Calu3 (cell line): ENCODE data around the gene POU6F1. TPM values are rescaled to one million over a fixed set of nuclear protein-coding genes. Genes with fewer than 3 reads are reported as not detected.

Experiments
- BruUV-seq: library from RNA; stranded (reverse); fragments of 400-500 nt; replicated peaks from 2 replicates; lab custom pipeline; 2021; lab: Mats Ljungman, UMichigan
- CTCF ChIA-PET: fragments of 300-600 bp; sonication (Branson Sonifier 250); formaldehyde crosslinking; loops from one replicate; lab custom pipeline; 2022; ENCODE audit warnings: antibody characterized with exemption; lab: Charles Lee
- DNase-seq: peaks from one replicate; pipeline ENCODE4 v3.0.0; 2022
- H3K27ac Mint-ChIP-seq: one replicate; pipeline ENCODE4 v1.8.0; 2022; ENCODE audit warnings: mixed read lengths; ENCODE audit not compliant: unreplicated experiment
- H3K27me3 Mint-ChIP-seq: one replicate; pipeline ENCODE4 v1.8.0; 2022; ENCODE audit warnings: mixed read lengths; ENCODE audit not compliant: unreplicated experiment
- H3K36me3 Mint-ChIP-seq: one replicate; pipeline ENCODE4 v1.8.0; 2022; ENCODE audit warnings: mild to moderate bottlenecking, moderate library complexity, mixed read lengths; ENCODE audit not compliant: insufficient read depth, unreplicated experiment
- H3K4me1 Mint-ChIP-seq: one replicate; pipeline ENCODE4 v1.8.0; 2022; ENCODE audit warnings: mild to moderate bottlenecking, low read depth, mixed read lengths; ENCODE audit not compliant: unreplicated experiment
- H3K4me3 Mint-ChIP-seq: one replicate; pipeline ENCODE4 v1.8.0; 2022; ENCODE audit warnings: mild to moderate bottlenecking, low read depth, moderate library complexity, mixed read lengths; ENCODE audit not compliant: unreplicated experiment
- H3K9me3 Mint-ChIP-seq: one replicate; pipeline ENCODE4 v1.8.0; 2022; ENCODE audit warnings: low read depth, mixed read lengths; ENCODE audit not compliant: unreplicated experiment
- CTCF ChIP-seq: fragments of 200-600 bp; IDR thresholded peaks from one replicate; pipeline ENCODE4 v1.8.0; 2022; ENCODE audit warnings: antibody characterized with exemption; ENCODE audit not compliant: unreplicated experiment
- intact Hi-C: fragments of 100-400 bp; cut with micrococcal nuclease; formaldehyde crosslinking; loops from one replicate; pipeline ENCODE4 v1.10.0; 2022; ENCODE audit not compliant: unreplicated experiment
- total RNA-seq: library from RNA; stranded (reverse); gene quantifications from 2 replicates; pipeline ENCODE4 v1.2.3, GENCODE V29; 2022

POU6F1 gene
- total RNA-seq, 1 experiment from 2014 or later = 2.5 TPM

DNA sequence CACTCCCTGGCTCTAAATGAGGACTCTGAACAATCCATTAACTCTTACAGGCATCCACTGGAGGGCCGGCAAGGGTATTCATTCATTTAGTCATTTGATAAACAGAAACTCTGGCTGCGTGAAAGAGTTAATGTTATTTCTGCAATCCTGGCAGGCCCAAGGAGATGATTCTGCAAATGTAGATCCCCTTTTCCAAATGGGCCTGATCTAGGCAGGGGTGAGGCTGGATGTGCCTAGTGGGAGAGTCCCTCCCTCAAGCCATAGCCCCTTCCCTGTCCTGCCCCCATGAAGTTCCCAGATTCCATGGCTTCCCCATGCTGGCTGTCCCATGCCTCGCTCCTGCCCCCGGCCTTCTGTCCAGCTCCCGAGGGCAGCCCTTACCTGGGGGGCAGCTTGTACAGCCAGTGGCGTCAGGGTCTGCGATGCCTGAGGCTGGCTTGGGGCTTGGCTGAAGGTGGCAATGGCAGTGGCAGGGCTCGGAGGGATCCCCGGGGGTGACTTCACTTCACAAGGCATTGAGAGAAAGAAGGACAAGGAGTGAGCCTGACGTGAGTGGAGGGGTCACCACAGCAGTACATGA lies 18.4 kb downstream of the POU6F1 start:
- Mint-ChIP-seq H3K36me3 (no peaks in the 10 kb centered on the region), H3K9me3 (no peaks in the 10 kb centered on the region), H3K4me1 (no peaks in the 10 kb centered on the region), H3K4me3 (no peak overlapping the region), H3K27ac (no peak overlapping the region), H3K27me3 (no peaks in the 10 kb centered on the region)
- no peak for DNase-seq
- no peak for TF ChIP-seq CTCF
- CTCF ChIA-PET = no interaction called here
- no TSS peak for BruUV-seq
- intact Hi-C loops = no loop called here

- no peaks in the 10 kb centered on the region for H3K36me3 Mint-ChIP-seq
- CTCF ChIA-PET = no interaction called here
- no peaks in the 10 kb centered on the region for H3K4me1 Mint-ChIP-seq
- H3K4me3 Mint-ChIP-seq = no peak overlapping the region
- H3K27me3 Mint-ChIP-seq = no peaks in the 10 kb centered on the region
- DNase-seq = no peak
- intact Hi-C loops = no loop called here
- BruUV-seq = no TSS peak
- TF ChIP-seq CTCF = no peak
- H3K27ac Mint-ChIP-seq = no peak overlapping the region
- H3K9me3 Mint-ChIP-seq = no peaks in the 10 kb centered on the region
Measured at GRCh38 chr12:51198568-51199365, 19.1 kb downstream of the POU6F1 start.

DNA sequence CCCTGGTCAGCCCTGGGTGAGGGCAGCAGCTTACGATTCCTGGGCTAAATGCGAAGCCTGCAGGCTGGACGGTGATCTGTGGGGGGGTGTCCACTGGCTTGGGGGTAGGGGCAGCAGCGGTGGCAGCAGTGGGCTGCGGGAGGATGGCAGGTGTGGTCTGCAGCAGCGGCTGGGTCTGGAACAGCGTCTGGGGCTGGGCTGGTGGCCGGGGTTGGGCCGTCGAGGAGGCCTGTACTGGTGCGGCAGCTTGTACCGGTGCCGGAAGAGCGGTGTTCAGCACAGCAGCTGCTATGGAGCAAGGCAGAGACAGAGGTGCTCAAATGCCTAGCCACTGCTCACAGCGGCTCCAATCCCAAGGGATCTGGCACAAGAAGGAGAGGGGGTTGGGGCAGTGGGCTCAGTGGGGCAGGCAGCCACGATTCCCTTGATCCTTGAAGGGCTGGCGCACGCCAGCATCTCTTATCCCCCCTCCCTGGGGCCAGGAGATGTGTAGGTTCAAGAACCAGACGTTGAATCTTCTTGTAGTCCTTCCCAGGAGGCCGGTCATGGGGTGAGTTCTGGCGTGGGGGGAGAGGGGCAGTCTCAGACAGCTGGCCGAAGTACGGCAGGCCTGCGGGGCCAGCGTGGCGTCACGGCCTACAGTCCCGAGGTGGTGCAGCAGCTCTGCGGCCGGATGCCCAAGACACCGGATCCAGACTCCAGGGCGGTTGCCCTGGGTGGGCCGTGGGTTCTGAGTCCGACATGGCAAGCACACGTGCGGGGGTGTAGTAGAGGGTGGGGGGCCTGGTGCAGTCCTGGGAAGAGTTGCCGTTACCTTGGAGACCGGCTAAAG lies 19.9 kb downstream of the POU6F1 start:
- Mint-ChIP-seq H3K27me3 (no peaks in the 10 kb centered on the region), H3K4me1 (no peaks in the 10 kb centered on the region), H3K36me3 (no peaks in the 10 kb centered on the region), H3K9me3 (no peaks in the 10 kb centered on the region), H3K4me3 (no peak overlapping the region), H3K27ac (no peak overlapping the region)
- DNase-seq = no peak
- no TSS peak for BruUV-seq
- CTCF ChIA-PET = no interaction called here
- no peak for TF ChIP-seq CTCF
- intact Hi-C loops = no loop called here

- Mint-ChIP-seq H3K4me1 (no peaks in the 10 kb centered on the region), H3K27ac (no peak overlapping the region), H3K36me3 (no peaks in the 10 kb centered on the region), H3K9me3 (no peaks in the 10 kb centered on the region), H3K27me3 (no peaks in the 10 kb centered on the region), H3K4me3 (no peak overlapping the region)
- DNase-seq = no peak
- CTCF ChIA-PET = no interaction called here
- intact Hi-C loops = no loop called here
- TF ChIP-seq CTCF = no peak
- no TSS peak for BruUV-seq
Measured at GRCh38 chr12:51196547-51196946, 21.3 kb downstream of the POU6F1 start.
